AG04450 (cell line): Measurements from ENCODE around the gene ZNF283. TPM values are rescaled to one million over a fixed set of nuclear protein-coding genes. Genes with fewer than 3 reads are reported as not detected.

Experiments used
- CTCF ChIA-PET: fragments of 300-600, 350-600 bp; formaldehyde crosslinking; extraction: SDS; loops from one replicate; lab custom pipeline; 2022; ENCODE audit warnings: antibody characterized with exemption, inconsistent platforms; lab: Charles Lee
- POLR2A ChIA-PET: fragments of 350-600 bp; formaldehyde crosslinking; extraction: SDS; loops from one replicate; lab custom pipeline; 2021; ENCODE audit warnings: antibody characterized with exemption, inconsistent platforms; lab: Yijun Ruan, JAX
- DNase-seq: peaks from one replicate; pipeline ENCODE4 v3.0.0-alpha.2; 2011; ENCODE audit warnings: low read depth, low spot score
- H3K27ac ChIP-seq: one replicate; pipeline ENCODE4 v1.5.1; 2012; ENCODE audit warnings: low read depth, low read length, control low read depth
- H3K27me3 ChIP-seq: one replicate; pipeline ENCODE4 v1.6.0; 2012; ENCODE audit warnings: low read length; ENCODE audit not compliant: control insufficient read depth, insufficient read depth
- H3K4me3 ChIP-seq: 2 replicates; pipeline ENCODE4 v1.5.1; 2011; ENCODE audit warnings: mild to moderate bottlenecking, low read depth, low read length, control low read depth
- H3K9me3 ChIP-seq: 2 replicates; pipeline ENCODE4 v1.5.1; 2012; ENCODE audit warnings: low read length; ENCODE audit not compliant: control insufficient read depth, insufficient read depth
- CTCF ChIP-seq: IDR thresholded peaks from 2 replicates; pipeline ENCODE4 v1.5.1; 2011; ENCODE audit warnings: low read depth, low read length, control low read depth, inconsistent platforms
- polyA plus RNA-seq: library from polyadenylated mRNA; depleted of rRNA; stranded (reverse); fragments of >200 nt; gene quantifications from 2 replicates; pipeline ENCODE4 v1.2.3, GENCODE V29; 2011

Gene ZNF283
- polyA plus RNA-seq, 1 experiment, result 7.9 TPM

- H3K27me3 ChIP-seq, result no peaks in the 10 kb centered on the region
- no peak overlapping the region for H3K27ac ChIP-seq
- no peak for DNase-seq
- no peak for TF ChIP-seq CTCF
- no peaks in the 10 kb centered on the region; the same call in 1 of the 2 replicates for H3K9me3 ChIP-seq
- CTCF ChIA-PET, result no interaction called here
- POLR2A ChIA-PET, result no interaction called here
- no peak overlapping the region for H3K4me3 ChIP-seq
Observed at GRCh38 chr19:43783636-43784035, 43.5 kb upstream of the ZNF283 start.

DNA sequence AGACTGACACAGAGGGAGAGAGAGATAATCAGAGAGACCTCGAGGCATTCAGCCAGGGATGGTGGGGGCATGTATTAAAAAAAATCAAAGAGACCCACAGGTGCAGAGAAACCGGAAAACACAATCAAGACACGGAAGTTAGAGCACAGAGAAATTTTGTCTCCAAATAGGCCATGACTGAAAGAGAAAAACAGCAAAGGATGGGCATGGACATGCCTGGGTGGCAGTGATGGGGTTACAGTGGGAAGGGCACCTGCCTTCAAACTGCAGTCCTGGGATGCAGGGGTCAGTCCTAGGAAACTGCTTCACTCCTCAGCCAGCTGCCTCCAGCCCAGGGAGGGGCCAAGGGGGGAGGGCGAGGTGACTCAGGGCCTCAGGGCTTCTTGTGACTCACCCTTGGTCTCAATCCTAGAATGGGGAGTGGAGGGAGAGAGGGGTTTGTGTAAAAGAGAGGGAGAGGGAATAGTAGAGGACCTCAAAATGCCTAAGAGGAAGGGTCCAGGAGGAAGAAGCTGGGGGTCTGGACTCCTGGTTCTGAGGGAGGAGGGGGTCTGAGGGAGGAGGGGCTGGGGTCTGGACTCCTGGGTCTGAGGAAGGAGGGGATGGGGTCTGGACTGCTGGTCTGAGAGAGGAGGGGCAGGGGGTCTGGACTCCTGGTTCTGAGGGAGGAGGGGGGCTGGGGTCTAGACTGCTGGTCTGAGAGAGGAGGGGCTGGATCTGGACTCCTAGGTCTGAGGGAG lies 42.7 kb upstream of the ZNF283 start:
- TF ChIP-seq CTCF, result no peak
- ChIA-PET CTCF (interaction anchor here (0.8 to 1.9 kb wide), 8 partner anchors 9 to 245 kb away, joined by 3 to 21 read pairs (median 4); no protein-coding TSS in a partner anchor), POLR2A (interaction anchor here (1.0 kb wide), 2 partner anchors 39 to 116 kb away, joined by 3 to 4 read pairs; no protein-coding TSS in a partner anchor)

GRCh38 chr19:43784981-43785808 lies 41.9 kb upstream of the ZNF283 start:
- no peaks in the 10 kb centered on the region; the same call in 1 of the 2 replicates for H3K9me3 ChIP-seq
- ChIA-PET POLR2A (interaction anchor here (1.0 kb wide), 2 partner anchors 40 to 117 kb away, joined by 3 to 4 read pairs; no protein-coding TSS in a partner anchor), CTCF (interaction anchor here (0.8 to 1.9 kb wide), 8 partner anchors 10 to 246 kb away, joined by 3 to 21 read pairs (median 4); no protein-coding TSS in a partner anchor)
- peak overlapping the region; percentile 65 for H3K27ac ChIP-seq
- no peaks in the 10 kb centered on the region for H3K27me3 ChIP-seq
- no peak overlapping the region for H3K4me3 ChIP-seq
- peak; percentile 100 for TF ChIP-seq CTCF
- peak; percentile 29 for DNase-seq

More for the DNA sequence above, 42.7 kb upstream of the ZNF283 start:
- peak; percentile 55 for DNase-seq
- Histone ChIP-seq H3K27me3 (no peaks in the 10 kb centered on the region), H3K4me3 (no peak overlapping the region), H3K27ac (peak overlapping the region; percentile 65), H3K9me3 (no peaks in the 10 kb centered on the region; the same call in 1 of the 2 replicates)

GRCh38 chr19:43786665-43787064 lies 40.5 kb upstream of the ZNF283 start:
- POLR2A ChIA-PET, result no interaction called here
- H3K4me3 ChIP-seq, result no peak overlapping the region
- CTCF ChIA-PET, result interaction anchor here (1.4 to 1.7 kb wide), 2 partner anchors 41 to 231 kb away, joined by 3 to 8 read pairs; no protein-coding TSS in a partner anchor
- TF ChIP-seq CTCF, result no peak
- peaks cover 3% of the 10 kb centered on the region for H3K27me3 ChIP-seq
- no peak overlapping the region for H3K27ac ChIP-seq
- no peaks in the 10 kb centered on the region; the same call in 1 of the 2 replicates for H3K9me3 ChIP-seq
- DNase-seq, result no peak
